ENCODE data around the gene SNED1.

- TF ChIP-seq CTCF (conservative IDR thresholded peaks at IDR 0.05; ENCODE audit: low read depth in 2 of 2) = no peak
- no peak for TF ChIP-seq POLR2AphosphoS5 (IDR thresholded peaks at IDR 0.05; ENCODE audit: low read depth)
- TF ChIP-seq REST (IDR thresholded peaks at IDR 0.05; ENCODE audit: unreplicated experiment) = no peak
Measured at GRCh38 chr2:241088791-241089732, 90.6 kb downstream of the SNED1 start.

Data from GM23338 (cell line).